GM19468 (cell line): ENCODE data around the gene PDZRN3.

Experiments used
- ATAC-seq: cut with Tn5 transposase; IDR thresholded peaks from one replicate; pipeline ENCODE4 v1.9.1; 2021; ENCODE audit warnings: mild to moderate bottlenecking, moderate library complexity, moderate number of reproducible peaks; ENCODE audit not compliant: unreplicated experiment; ENCODE audit errors: extremely low read depth

The PDZRN3 gene

DNA sequence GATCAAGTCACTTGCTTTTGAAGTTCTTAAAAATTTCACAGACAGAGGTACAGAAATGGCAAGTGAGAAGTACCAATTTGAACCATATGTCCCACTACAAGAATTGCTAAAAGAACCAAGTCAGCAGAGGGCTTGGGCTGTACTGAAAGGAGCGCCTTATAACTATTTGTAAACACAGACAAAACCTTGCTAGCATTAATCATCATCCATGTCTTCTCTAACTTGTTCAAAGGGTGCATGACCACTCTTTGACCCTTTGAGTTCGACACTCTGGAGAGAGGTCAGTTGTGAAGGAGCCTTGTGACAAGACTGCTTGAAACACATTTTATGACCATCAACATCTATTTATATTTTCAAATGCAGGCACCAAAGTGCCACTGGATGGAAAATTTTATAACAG lies 191.7 kb downstream of the PDZRN3 start:
- no peak for ATAC-seq

DNA sequence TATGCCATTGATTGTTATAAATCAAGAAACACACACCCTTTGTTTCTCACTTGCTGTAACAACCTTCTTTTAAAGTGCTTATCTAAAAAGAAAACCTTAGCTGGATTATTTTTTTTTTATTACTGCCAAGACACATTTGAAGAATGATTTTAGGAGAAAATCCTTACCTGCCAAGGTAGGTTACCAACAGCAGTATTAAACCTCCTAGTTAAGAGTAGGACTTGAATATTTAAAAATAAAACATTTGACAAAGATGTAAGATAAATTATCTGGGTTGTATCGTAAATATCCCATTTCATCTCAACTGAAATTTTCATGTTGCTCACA lies 192.1 kb downstream of the PDZRN3 start:
- no peak for ATAC-seq

DNA sequence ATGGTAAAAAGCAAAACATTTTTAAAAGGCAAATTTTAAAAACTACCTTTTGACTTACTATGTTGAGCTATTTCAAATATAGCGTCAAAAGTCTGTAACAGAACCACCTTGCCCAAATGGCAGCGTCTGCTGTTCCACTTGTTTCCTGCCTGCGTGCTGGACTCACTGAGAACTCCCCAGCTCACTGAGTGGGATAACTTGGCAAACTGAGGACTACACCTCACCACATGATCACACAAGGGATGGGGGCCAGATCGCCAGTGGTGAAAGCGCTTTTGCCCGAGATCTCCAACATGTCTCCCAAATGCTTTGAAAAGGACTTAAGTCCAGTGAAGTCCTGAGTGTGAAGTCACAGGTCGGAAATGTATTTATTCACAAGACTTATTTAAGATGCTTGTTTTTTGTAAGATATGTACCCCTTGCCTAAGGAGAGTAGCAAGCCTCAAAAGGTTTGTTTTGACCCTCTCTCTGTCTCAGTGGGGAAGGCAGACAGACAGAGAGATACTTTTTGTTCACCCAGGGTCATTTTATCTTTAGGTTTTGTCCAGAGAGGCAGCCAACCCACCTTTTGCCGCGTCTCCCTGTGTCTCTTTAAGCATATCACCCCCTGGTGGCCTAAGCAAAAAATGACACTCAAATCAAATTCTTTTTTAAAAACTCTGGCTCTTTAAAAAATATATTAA lies 192.6 kb downstream of the PDZRN3 start:
- no peak for ATAC-seq

DNA sequence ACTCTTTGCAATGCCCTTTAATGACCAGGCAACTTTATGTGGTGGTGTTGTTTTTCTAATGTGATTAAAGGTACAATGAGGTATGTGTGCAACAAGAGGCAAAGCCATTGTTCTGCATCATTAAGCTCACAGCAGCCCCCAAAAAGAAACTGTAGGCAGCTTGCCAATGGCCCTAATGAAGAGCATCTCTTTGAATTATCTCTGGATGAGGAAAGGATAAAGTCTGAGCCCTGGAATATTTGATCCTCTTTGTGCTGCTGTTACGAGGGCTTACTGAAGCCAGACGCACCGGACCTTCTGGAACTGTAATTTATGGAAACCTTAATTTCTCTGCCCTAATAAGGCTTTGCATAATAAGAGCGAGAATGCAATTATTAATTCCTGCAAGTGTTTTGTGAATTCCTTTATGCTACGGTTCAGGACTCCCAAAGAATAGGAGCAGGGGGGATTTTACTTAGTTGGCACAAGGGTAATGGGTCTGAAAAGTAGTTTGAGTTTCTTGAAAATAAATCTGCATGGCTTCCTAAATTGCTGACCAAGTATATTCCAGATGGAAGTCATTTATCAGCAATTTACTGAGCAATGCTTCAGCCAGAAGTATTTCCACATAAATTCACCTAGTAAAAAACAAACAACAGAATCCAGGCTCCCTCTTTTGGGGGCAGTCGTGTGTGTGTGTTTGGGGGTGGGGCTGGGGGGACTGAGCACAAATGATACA lies 193.4 kb downstream of the PDZRN3 start:
- no peak for ATAC-seq

DNA sequence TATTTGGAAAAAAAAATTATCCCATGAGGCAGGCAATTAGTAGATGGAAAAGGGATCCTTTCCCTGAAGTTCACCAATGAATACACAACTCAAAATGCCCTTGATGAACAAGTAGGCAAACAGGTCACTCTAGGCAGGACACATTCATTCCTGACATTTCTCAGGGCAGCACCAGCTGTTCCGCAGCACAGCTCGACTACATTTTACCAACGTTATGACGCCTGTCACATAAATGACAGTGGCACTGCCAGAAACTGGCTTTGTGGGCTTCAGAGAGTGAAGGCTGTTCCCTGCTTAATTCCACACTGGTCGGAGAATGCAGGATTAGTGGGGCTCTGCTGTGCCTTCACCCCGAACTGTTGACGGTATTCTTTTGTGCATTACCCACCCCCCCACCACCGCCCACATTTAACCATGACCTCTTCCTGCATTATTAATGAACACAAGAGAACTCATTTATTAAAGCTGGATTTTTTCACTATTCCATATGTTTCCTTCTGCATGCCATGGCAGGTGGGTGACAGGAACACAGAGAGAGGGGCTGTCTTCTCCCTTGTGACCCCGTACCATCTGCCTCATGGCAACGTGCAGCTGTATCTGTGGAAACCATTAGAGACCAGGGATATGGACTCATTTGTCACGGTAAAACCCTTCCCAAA lies 197.6 kb downstream of the PDZRN3 start:
- no peak for ATAC-seq

DNA sequence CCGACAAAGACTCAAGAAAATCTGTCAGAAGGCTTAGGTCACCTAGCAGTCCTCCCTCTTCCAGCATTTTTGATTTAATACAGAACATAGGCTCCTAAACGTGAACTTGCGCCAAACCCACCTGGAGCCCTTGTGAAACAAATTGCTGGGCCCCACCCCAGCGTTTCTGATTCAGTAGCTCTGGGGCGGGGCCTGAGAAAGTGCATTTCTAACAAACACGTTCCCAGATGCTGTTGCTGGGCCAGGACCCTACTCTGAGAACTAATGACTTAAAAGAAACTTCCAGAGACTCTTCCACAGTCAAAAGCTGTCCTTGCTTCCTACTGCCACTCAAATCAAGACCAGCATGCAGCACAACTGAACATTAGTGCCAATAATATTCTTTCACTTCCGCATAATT lies 198.1 kb downstream of the PDZRN3 start:
- ATAC-seq: no peak

DNA sequence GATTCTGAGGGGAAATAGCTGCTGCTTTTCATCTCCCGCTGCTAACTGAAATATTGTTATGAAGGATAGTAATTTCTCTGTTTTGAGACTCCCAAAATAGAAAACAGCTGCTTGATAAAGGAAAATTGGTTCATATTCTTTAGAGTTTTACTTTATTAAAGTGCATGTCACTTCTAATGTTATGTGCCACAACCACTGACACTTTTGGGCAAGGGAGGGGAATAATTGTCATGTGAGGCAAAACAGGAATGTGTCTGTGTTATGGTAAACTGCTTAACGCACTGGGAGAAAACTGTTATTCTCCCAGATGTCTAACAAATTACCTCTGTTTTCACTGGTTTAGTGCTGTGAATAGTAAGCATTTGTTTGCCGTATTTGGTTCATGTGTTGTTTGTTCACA lies 201.6 kb downstream of the PDZRN3 start:
- ATAC-seq: no peak

DNA sequence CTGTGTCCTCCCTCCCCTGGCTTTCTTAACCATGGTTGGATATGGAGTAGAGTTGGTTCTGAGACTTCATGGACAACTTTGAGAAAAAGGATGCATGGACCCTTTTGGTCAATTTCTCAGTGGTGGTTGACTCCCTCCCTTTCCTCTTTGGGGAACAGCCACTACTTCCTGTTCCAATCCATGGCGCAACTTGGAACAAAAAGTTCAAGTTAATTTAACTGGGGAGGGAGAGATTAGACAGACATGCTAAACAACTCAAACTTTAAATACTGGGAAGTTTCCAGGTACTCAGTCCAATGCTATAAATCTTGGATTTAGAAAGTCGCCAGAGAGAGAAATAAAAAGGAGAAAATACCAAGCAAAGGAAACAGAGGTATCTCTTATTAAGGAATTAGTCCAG lies 202.2 kb downstream of the PDZRN3 start:
- no peak for ATAC-seq

DNA sequence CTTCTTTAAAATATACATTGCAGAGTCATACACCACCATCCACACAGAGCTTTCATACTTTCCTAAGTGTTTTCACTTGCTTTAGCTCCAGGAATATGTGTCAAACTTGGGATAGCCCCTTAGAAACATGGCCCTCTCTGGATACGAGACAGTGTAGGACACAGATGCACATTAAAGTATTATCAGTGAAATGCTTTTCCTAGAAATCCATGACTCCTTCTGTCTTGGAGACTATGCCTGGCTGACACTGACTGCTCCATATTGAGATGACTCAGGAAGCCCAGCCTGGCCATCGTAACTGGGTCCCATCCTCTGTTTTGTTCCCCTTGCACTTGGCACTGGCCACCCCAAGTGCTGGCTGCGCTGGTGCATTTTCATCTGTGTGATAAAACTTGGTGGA lies 204.8 kb downstream of the PDZRN3 start:
- ATAC-seq: no peak

DNA sequence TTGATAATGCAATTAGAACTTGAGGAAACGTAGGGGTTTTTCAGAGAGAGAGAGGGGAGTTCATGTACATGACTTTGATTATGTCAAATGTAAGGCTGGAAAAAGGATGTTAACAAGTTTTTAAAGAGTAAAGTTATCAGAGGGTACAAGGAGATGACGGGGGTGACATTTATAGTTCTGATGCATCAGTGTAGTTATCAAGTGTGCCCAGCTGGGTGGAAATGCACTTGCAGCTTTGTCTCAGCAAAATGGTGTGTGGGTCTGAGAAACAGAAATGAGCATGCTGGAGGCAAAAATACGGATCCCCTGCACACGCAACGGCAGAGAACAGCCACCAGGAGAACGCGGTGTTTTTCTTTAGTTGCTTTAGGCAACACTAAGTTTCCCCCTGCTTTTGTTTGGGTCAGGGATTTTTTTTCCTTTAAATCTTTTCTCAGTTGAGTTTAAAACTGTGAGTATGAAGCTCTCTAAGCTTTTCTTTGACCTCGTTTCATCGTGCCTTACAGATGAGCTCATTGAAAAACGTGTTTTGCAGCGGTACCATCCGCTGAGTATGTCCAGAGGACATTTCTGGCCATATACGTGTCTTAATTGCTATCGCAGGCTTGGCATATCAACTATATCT lies 205.4 kb downstream of the PDZRN3 start:
- no peak for ATAC-seq

DNA sequence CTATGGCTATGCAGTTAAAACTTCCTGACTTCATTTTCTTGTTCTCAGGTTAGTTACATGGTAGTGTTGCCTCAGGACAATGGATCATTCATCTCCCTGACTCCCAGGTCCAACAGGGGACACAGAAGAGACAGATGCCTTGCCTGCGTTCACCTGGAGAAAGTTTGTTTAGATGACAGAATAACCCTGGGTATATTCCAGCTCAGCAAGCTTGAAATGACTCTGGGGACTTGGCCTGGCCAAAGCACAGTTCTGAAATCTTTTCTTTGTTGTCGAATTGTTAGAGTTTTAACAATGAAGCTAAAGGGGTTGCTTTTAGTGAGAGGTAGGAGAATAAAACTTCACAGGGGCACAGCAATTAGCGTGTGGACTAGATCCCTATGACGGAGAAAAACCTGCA lies 206.1 kb downstream of the PDZRN3 start:
- ATAC-seq: no peak

DNA sequence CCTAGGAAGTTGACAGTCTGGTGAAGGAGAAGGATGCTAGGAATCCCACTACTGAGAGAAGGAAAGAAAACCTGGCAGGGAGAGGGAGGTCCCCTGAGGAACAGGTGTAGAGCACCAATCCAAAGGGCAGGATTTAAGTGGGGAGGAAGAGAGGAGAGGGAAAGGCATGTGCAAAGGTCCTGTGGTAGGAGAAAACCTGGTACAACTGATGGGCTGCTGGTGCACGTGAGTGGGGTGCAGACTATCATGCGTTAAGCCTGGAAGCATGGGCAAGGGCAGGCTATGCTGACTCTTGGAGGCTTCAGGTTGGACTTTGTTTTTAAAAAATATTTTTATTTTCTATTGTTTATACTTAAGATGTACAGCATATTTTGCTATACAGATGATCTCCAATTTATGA lies 209.6 kb downstream of the PDZRN3 start:
- no peak for ATAC-seq

DNA sequence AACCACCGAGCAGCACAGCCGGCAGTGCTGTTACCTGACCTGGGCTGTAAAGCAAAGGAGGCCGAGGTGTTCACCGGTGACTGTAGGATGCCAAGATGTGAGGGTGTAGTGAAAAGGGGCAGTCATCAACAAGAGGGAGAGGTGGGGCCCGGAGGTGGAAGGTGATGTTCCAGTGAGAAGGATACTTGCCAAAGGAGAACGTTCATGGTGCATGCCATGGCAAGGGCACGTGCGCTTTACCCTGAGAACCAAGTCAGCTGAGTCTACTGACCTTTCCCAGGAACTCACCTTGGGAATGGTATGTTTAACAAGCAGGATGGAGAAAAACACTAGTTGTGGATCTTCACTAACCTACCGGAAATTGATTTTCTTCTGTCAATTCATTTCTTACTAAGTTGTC lies 211.1 kb downstream of the PDZRN3 start:
- ATAC-seq: no peak

DNA sequence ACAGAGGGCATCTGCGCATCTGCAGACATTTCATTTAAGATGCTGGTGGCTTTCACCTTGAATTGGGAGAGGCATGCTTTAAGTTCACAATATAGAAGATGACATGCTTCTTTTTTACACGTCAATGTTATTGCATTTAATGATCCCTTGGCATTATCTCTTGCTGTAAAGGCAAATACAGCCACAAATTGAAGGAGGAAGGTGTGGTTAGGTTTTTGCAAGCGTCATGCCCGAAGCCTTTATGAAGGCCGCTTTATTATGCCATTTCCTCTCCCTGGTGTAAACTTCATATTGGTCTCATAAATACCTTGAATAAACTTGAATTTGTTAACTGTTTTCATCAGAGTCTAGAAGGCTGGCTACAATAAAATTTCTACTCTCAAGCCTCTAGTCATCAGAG lies 212.7 kb downstream of the PDZRN3 start:
- no peak for ATAC-seq

DNA sequence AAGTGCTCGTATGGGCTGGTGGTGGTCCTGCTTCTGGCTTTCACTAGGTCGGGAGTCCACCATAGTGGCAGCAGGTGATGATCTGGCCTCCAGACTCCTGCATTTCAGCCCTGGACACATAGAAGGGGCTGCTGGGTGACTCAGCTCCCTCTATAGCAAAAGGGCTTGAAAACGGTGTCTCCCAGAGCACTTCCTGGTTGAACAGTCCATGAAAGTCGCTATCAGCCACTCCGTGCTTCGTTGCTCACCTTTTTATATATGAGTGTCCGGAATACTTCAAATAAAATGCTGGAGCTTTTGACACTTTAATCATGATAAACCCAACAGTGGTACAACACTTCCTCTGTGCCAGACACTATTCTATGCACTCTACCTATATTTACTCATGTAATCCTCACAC lies 213.2 kb downstream of the PDZRN3 start:
- no peak for ATAC-seq

DNA sequence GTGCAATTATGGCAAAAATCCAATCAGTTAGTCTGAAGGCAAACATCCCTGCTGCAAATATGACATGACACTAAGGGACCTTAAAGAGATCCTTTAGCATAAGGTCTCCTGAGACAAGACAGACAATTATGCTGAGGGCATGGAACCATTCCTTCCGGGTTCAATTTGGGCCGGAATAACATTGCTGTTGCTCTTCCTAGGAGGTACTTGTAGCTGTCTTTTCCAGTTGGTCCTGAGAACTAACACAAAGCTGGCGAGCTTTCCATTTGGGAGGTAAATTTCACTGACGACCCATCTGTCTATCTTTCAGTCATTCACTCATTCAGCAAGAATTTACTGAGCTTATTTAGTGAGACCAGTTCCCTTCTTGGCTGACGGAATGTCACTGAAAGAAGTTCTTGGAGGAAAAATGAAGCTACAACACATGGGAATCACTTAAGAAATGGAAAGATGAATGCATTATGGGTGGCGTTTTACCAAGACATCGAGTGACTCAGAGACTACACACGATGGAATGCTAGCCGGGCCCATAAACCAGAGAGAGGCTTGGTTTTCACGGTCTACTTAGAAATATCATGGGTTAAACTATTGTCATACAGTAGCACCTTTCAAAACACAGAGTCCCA lies 215.5 kb downstream of the PDZRN3 start:
- no peak for ATAC-seq

DNA sequence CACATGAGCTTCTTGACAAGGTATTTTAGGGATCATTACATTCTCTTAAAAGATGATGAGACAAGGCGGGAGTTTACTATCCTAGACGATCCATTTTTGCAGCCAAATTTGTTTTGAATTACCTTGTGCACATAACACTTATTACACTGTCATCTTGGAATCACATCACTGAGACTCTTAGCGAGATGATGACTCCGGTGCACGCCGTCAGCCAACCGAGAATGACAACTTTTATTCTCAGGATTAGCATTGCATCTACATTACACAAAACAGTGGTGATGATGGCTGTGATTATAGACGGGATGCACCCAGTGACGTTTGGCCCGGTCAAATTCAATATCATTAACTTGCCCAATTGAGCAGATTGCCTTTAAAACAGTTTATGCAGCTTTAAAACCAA lies 216.1 kb downstream of the PDZRN3 start:
- no peak for ATAC-seq

DNA sequence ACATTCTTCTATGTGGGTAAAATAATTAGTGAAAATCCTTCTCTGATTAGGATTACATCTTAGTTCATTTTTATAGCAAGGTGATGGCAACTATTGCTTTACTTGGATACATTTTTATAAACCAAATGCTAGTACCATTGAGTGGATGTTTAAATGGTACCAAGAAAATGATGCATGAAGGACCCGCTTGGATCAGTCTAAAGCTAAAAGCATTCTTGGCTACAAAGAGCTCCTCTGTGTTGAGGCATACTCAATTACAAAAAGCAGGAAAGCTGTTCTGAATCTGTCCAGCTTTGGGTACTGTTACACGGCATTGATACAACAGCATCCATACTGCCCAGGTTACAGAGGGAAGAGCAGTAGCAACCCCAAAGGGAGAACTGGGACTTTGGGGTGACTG lies 217.2 kb downstream of the PDZRN3 start:
- ATAC-seq: no peak

DNA sequence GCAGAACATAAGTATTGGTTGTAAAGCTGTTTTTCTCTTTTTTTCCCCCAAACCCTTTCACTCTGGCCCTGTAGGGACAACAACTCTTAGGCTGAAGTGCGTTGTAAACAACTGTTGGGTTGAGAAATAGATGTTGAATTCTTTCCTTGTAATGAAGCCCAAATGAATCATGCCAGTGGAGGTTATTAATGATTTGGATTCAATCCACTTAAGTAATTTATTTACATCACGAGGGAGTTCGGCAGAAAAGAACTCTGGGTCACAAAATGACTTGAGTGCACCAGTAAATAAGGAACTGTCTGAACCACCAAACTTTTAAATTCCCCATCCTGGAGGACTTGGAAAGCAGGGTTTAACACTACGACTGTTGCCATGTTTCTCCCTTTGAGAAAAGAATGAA lies 218.9 kb downstream of the PDZRN3 start:
- ATAC-seq: no peak

DNA sequence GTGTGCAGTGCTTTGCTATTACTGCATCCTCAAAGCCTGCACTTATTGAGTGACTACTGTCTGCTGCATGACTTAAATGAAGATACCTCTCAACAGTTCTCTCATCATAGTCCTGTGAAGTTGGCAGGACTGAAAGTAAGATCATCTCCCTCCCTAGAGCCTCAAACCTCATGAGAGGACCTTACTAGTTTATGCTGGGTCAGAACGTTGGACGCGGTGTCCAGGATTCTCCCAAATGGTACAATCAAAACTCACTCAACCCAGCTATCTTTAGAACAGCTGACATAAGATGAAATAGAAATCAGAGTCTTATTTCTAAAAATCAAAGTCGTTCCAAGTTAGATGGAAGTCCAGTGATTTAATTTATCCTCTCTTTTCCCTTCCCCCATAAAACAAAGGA lies 219.7 kb downstream of the PDZRN3 start:
- ATAC-seq: no peak

DNA sequence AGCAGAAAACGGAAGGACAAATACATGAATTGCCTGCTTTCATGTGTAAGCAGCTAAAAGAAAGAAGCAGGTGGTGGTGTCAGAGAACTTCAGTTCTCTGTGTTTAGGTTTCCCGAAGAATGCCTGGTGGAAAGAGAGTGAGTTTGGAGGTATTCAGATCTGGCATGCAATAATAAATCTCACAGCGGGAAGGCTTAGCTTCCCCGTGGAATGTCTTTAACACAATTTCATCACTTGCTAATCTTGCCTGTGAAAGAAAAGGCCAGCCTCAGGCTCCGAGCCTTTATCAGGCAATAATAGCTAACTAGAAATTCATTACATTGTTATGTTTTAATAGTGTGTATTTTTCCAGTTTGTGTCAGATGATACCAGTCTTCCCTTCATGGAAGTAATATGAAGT lies 220.3 kb downstream of the PDZRN3 start:
- ATAC-seq: no peak
